HCT116 (cell line): Measurements from ENCODE around the gene MYL5.

ENCODE experiments used
- FOSL1 ChIP-seq: IDR thresholded peaks from 2 replicates; pipeline ENCODE4 v1.6.1; 2012; ENCODE audit warnings: low read depth
- JUND ChIP-seq: IDR thresholded peaks from 2 replicates; pipeline ENCODE4 v1.6.1; 2012
- POLR2AphosphoS5 ChIP-seq: IDR thresholded peaks from 2 replicates; pipeline ENCODE4 v1.6.1; 2011; ENCODE audit warnings: mild to moderate bottlenecking, low read depth, low read length, moderate library complexity
- SP1 ChIP-seq: IDR thresholded peaks from 2 replicates; pipeline ENCODE4 v1.6.1; 2012; ENCODE audit warnings: low read depth
- ZBTB33 ChIP-seq: IDR thresholded peaks from 2 replicates; pipeline ENCODE4 v1.6.1; 2011; ENCODE audit warnings: mild to moderate bottlenecking, low read length, moderate library complexity; ENCODE audit not compliant: insufficient replicate concordance; ENCODE audit errors: extremely low read depth
- ZNF274 ChIP-seq: fragments of 200-500 bp; sonication (Bioruptor generic); IDR thresholded peaks from 2 replicates; pipeline ENCODE4 v1.6.1; 2014; ENCODE audit warnings: mild to moderate bottlenecking, low read depth, low read length, inconsistent platforms
- TF ChIP-seq, protein P1 (sequence below): IDR thresholded peaks from 2 replicates; pipeline ENCODE4 v1.6.1; 2012; ENCODE audit warnings: low read depth
- TF ChIP-seq, protein P2 (sequence below), 3 experiments: fragments of 200-600 bp in 1 of 3; sonication (generic) in 1 of 3; IDR thresholded peaks in 2 of 3; conservative IDR thresholded peaks in 1 of 3; 2 replicates each; pipeline ENCODE4 v1.5.1; 2012 to 2017; ENCODE audit warnings: low read depth in 2 of 3, low read length in 2 of 3, antibody characterized with exemption in 1 of 3, borderline replicate concordance in 1 of 3, control low read depth in 1 of 3, mild to moderate bottlenecking in 1 of 3, mixed read lengths in 1 of 3, mixed run types in 1 of 3, moderate library complexity in 1 of 3; ENCODE audit not compliant: insufficient read depth in 1 of 3

DNA sequence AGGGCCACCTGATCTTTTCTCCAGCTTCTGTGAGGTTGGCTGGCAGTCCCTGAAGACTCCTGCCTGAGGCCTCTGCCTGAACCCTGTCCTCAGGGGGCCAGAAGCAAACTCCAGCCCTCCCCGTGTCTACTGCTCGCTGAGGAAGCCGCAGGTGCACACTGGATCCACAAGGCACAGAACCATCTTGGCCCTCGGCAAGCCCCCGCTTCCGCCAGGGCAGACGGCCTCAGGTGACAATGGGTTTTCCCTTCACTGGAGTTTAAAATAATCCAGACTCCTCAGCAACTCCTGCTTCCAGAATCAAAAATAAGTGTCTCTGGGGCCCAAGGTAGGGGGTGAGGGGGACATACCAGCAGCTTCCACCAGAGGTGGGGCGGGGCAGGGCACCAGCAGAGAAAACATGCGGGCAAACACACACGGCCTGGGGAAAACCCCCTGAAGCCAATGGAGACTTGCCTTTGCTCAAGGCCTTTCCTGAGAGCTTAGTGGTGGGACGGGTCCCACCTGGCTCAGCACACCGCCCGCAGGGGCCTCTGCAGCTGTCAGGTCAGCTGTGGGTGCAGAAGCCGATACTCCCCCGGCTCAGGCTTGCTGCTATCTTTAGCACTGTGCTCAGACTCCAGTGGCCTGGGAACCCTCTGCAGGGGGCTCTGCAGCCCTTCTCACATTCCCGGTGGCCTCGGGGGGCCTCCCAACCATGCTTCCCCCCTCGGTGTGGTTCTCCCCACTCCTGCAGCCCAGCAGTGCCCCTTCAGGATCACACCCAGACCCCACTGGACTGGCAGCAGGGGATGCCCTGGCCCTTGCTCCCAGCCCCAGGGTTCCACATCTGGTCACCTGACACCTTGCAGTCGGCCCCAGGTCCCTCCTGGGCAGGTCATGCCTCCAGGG is 1.9 kb downstream of the MYL5 start:
- TF ChIP-seq JUND (no peak), SP1 (no peak), ZBTB33 (no peak), ZNF274 (no peak), POLR2AphosphoS5 (no peak; the same call in 1 of the 2 replicates), FOSL1 (no peak)
- TF ChIP-seq, protein P1, sequence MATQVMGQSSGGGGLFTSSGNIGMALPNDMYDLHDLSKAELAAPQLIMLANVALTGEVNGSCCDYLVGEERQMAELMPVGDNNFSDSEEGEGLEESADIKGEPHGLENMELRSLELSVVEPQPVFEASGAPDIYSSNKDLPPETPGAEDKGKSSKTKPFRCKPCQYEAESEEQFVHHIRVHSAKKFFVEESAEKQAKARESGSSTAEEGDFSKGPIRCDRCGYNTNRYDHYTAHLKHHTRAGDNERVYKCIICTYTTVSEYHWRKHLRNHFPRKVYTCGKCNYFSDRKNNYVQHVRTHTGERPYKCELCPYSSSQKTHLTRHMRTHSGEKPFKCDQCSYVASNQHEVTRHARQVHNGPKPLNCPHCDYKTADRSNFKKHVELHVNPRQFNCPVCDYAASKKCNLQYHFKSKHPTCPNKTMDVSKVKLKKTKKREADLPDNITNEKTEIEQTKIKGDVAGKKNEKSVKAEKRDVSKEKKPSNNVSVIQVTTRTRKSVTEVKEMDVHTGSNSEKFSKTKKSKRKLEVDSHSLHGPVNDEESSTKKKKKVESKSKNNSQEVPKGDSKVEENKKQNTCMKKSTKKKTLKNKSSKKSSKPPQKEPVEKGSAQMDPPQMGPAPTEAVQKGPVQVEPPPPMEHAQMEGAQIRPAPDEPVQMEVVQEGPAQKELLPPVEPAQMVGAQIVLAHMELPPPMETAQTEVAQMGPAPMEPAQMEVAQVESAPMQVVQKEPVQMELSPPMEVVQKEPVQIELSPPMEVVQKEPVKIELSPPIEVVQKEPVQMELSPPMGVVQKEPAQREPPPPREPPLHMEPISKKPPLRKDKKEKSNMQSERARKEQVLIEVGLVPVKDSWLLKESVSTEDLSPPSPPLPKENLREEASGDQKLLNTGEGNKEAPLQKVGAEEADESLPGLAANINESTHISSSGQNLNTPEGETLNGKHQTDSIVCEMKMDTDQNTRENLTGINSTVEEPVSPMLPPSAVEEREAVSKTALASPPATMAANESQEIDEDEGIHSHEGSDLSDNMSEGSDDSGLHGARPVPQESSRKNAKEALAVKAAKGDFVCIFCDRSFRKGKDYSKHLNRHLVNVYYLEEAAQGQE, result no peak
- TF ChIP-seq, protein P2, sequence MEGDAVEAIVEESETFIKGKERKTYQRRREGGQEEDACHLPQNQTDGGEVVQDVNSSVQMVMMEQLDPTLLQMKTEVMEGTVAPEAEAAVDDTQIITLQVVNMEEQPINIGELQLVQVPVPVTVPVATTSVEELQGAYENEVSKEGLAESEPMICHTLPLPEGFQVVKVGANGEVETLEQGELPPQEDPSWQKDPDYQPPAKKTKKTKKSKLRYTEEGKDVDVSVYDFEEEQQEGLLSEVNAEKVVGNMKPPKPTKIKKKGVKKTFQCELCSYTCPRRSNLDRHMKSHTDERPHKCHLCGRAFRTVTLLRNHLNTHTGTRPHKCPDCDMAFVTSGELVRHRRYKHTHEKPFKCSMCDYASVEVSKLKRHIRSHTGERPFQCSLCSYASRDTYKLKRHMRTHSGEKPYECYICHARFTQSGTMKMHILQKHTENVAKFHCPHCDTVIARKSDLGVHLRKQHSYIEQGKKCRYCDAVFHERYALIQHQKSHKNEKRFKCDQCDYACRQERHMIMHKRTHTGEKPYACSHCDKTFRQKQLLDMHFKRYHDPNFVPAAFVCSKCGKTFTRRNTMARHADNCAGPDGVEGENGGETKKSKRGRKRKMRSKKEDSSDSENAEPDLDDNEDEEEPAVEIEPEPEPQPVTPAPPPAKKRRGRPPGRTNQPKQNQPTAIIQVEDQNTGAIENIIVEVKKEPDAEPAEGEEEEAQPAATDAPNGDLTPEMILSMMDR (IDR thresholded peaks at IDR 0.05 in 2 of 3, conservative IDR thresholded peaks at IDR 0.05 in 1 of 3; ENCODE audit: borderline replicate concordance in 1 of 3, insufficient read depth in 1 of 3, low read depth in 2 of 3, low read length in 2 of 3), result no peak
